Subcutaneous abdominal adipose tissue (tissue), 5 donors: ENCODE data around the gene LYPD6B.

Experiments used
- H3K27ac ChIP-seq: one replicate; pipeline ENCODE4 v1.7.0; 2013; ENCODE audit warnings: low read depth, mild to moderate bottlenecking, inconsistent platforms, low read length, moderate library complexity
- H3K27me3 ChIP-seq, 5 donors: one replicate each; pipeline ENCODE4 v1.7.0; 2013; ENCODE audit warnings: low read length in 5 of 5, inconsistent platforms in 1 of 5; ENCODE audit not compliant: control insufficient read depth in 5 of 5, insufficient read depth in 4 of 5
- H3K36me3 ChIP-seq, 5 donors: one replicate each; pipeline ENCODE4 v1.7.0; 2013; ENCODE audit warnings: low read length in 5 of 5; ENCODE audit not compliant: control insufficient read depth in 5 of 5, insufficient read depth in 5 of 5
- H3K4me1 ChIP-seq, 5 donors: one replicate each; pipeline ENCODE4 v1.7.0; 2013; ENCODE audit warnings: low read length in 5 of 5, mild to moderate bottlenecking in 3 of 5, moderate library complexity in 1 of 5; ENCODE audit not compliant: control insufficient read depth in 5 of 5, insufficient read depth in 5 of 5
- H3K4me3 ChIP-seq, 5 donors: one replicate each; pipeline ENCODE4 v1.7.0; 2013; ENCODE audit warnings: low read length in 5 of 5, low read depth in 1 of 5
- H3K9ac ChIP-seq, 5 donors: one replicate each; pipeline ENCODE4 v1.7.0; 2013; ENCODE audit warnings: low read length in 5 of 5, mild to moderate bottlenecking in 4 of 5, moderate library complexity in 3 of 5
- H3K9me3 ChIP-seq, 5 donors: one replicate each; pipeline ENCODE4 v1.7.0; 2013; ENCODE audit warnings: low read length in 5 of 5; ENCODE audit not compliant: control insufficient read depth in 5 of 5
- donor health status: healthy.
- donor health status: healthy.
- donor health status: healthy.
- donor health status: healthy.
- donor health status: healthy.

The LYPD6B gene

GRCh38 chr2:149037851-149038250, 648 bp upstream of the LYPD6B start:
- no peaks in the 10 kb centered on the region for H3K36me3 ChIP-seq
- no peak overlapping the region for H3K4me3 ChIP-seq
- no peak overlapping the region for H3K27ac ChIP-seq
- H3K9ac ChIP-seq: no peak overlapping the region
- peaks cover 0 to 11% (median 3%) of the 10 kb centered on the region in 5 donors for H3K4me1 ChIP-seq
- peaks cover 17 to 36% (median 25%) of the 10 kb centered on the region in 5 donors for H3K27me3 ChIP-seq
- H3K9me3 ChIP-seq: no peaks in the 10 kb centered on the region

- no peak overlapping the region for H3K9ac ChIP-seq
- no peaks in the 10 kb centered on the region for H3K36me3 ChIP-seq
- peaks cover 0 to 11% (median 3%) of the 10 kb centered on the region in 5 donors for H3K4me1 ChIP-seq
- no peak overlapping the region for H3K4me3 ChIP-seq
- no peak overlapping the region for H3K27ac ChIP-seq
- no peaks in the 10 kb centered on the region for H3K9me3 ChIP-seq
- peaks cover 17 to 31% (median 25%) of the 10 kb centered on the region in 5 donors for H3K27me3 ChIP-seq
These were observed 770 bp downstream of the LYPD6B start for GRCh38 chr2:149039213-149039724.

- H3K27me3 ChIP-seq: peaks cover 17 to 31% (median 25%) of the 10 kb centered on the region in 5 donors
- H3K9me3 ChIP-seq: peaks cover 0 to 3% (median 0%) of the 10 kb centered on the region in 5 donors
- no peaks in the 10 kb centered on the region for H3K36me3 ChIP-seq
- H3K4me1 ChIP-seq: peaks cover 0 to 11% (median 3%) of the 10 kb centered on the region in 5 donors
- no peak overlapping the region for H3K27ac ChIP-seq
- no peak overlapping the region for H3K9ac ChIP-seq
- H3K4me3 ChIP-seq: no peak overlapping the region
These were observed 2.0 kb downstream of the LYPD6B start for GRCh38 chr2:149040451-149040850.

- H3K9me3 ChIP-seq: peaks cover 0 to 8% (median 3%) of the 10 kb centered on the region in 5 donors
- no peak overlapping the region for H3K9ac ChIP-seq
- no peak overlapping the region for H3K27ac ChIP-seq
- H3K4me1 ChIP-seq: peaks cover 0 to 11% (median 3%) of the 10 kb centered on the region in 5 donors
- no peak overlapping the region for H3K4me3 ChIP-seq
- H3K36me3 ChIP-seq: no peaks in the 10 kb centered on the region
- H3K27me3 ChIP-seq: peaks cover 17 to 29% (median 22%) of the 10 kb centered on the region in 5 donors
These were observed 3.0 kb downstream of the LYPD6B start for GRCh38 chr2:149041482-149041881.

GRCh38 chr2:149042881-149043280, 4.4 kb downstream of the LYPD6B start:
- peaks cover 7 to 15% (median 11%) of the 10 kb centered on the region in 5 donors for H3K27me3 ChIP-seq
- H3K27ac ChIP-seq: no peak overlapping the region
- no peaks in the 10 kb centered on the region for H3K36me3 ChIP-seq
- no peak overlapping the region for H3K9ac ChIP-seq
- H3K4me3 ChIP-seq: no peak overlapping the region
- H3K4me1 ChIP-seq: peaks cover 0 to 11% (median 3%) of the 10 kb centered on the region in 5 donors
- peaks cover 0 to 10% (median 3%) of the 10 kb centered on the region in 5 donors for H3K9me3 ChIP-seq

- no peaks in the 10 kb centered on the region for H3K36me3 ChIP-seq
- no peak overlapping the region for H3K9ac ChIP-seq
- H3K9me3 ChIP-seq: peaks cover 0 to 13% (median 3%) of the 10 kb centered on the region in 5 donors
These were observed 6.0 kb downstream of the LYPD6B start for GRCh38 chr2:149044500-149044899.

GRCh38 chr2:149047118-149047517, 8.6 kb downstream of the LYPD6B start:
- H3K27me3 ChIP-seq: no peaks in the 10 kb centered on the region
- peaks cover 0 to 13% (median 3%) of the 10 kb centered on the region in 5 donors for H3K9me3 ChIP-seq
- H3K36me3 ChIP-seq: no peaks in the 10 kb centered on the region
- no peak overlapping the region for H3K27ac ChIP-seq
- peaks cover 0 to 12% (median 9%) of the 10 kb centered on the region in 5 donors for H3K4me1 ChIP-seq
- H3K9ac ChIP-seq: no peak overlapping the region
- H3K4me3 ChIP-seq: no peak overlapping the region

More at GRCh38 chr2:149044500-149044899, 6.0 kb downstream of the LYPD6B start:
- no peak overlapping the region for H3K27ac ChIP-seq
- peaks cover 0 to under 1% (median 0%) of the 10 kb centered on the region in 5 donors for H3K4me1 ChIP-seq
- peaks cover 0 to 4% (median 3%) of the 10 kb centered on the region in 5 donors for H3K27me3 ChIP-seq
- H3K4me3 ChIP-seq: no peak overlapping the region

- H3K27ac ChIP-seq: no peak overlapping the region
- H3K9me3 ChIP-seq: peaks cover 0 to 13% (median 3%) of the 10 kb centered on the region in 5 donors
- H3K9ac ChIP-seq: no peak overlapping the region
- no peaks in the 10 kb centered on the region for H3K36me3 ChIP-seq
- H3K4me3 ChIP-seq: no peak overlapping the region
- no peaks in the 10 kb centered on the region for H3K27me3 ChIP-seq
- peaks cover 0 to 12% (median 9%) of the 10 kb centered on the region in 5 donors for H3K4me1 ChIP-seq
These were observed 10.6 kb downstream of the LYPD6B start for GRCh38 chr2:149049142-149049541.

GRCh38 chr2:149050188-149050587, 11.7 kb downstream of the LYPD6B start:
- Histone ChIP-seq H3K27ac (no peak overlapping the region), H3K9ac (no peak overlapping the region), H3K9me3 (peaks cover 0 to 13% (median 3%) of the 10 kb centered on the region in 5 donors), H3K4me1 (peaks cover 0 to 12% (median 9%) of the 10 kb centered on the region in 5 donors), H3K36me3 (no peaks in the 10 kb centered on the region), H3K4me3 (peak overlapping the region in 1 of 5 donors; percentile 11), H3K27me3 (no peaks in the 10 kb centered on the region)

GRCh38 chr2:149055751-149056150, 17.3 kb downstream of the LYPD6B start:
- no peaks in the 10 kb centered on the region for H3K27me3 ChIP-seq
- H3K9me3 ChIP-seq: no peaks in the 10 kb centered on the region
- peaks cover 0 to 2% (median 0%) of the 10 kb centered on the region in 5 donors for H3K4me1 ChIP-seq
- H3K36me3 ChIP-seq: no peaks in the 10 kb centered on the region
- no peak overlapping the region for H3K9ac ChIP-seq
- H3K27ac ChIP-seq: no peak overlapping the region
- H3K4me3 ChIP-seq: no peak overlapping the region
